LNCaP clone FGC (cell line): ENCODE results near the gene DDX10.

Experiments used
- DNase-seq: peaks from one replicate; pipeline ENCODE4 v3.0.0-alpha.2; 2011; ENCODE audit warnings: low read depth
- H3K4me3 ChIP-seq: 2 replicates; pipeline ENCODE4 v1.5.1; 2011; ENCODE audit warnings: mild to moderate bottlenecking, low read depth, low read length, control low read depth
- TF ChIP-seq, protein P1 (sequence below): IDR thresholded peaks from 2 replicates; pipeline ENCODE4 v1.5.1; 2012; ENCODE audit warnings: mild to moderate bottlenecking; ENCODE audit not compliant: control insufficient read depth, insufficient read depth; ENCODE audit errors: extremely low read depth

The DDX10 gene

DNA sequence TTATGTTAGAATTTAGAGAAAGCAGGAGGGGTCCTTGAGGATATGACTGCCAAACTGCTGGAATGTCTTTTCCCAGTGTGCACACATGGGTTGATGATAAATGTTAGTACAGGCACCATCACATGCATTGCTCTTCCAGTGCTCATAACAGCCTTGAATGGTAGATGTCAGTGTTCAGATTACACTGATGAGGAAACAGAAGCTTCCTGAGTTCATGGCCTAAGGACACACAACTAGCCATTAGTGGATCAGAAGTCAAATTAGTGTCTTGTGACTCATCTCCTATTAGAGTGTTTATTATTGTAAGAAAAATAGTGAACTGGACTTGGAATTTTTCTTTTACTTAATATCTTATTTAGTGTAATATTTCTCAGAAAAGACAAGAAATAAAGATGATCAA, 241.5 kb downstream of the DDX10 start:
- DNase-seq = no peak
- no peak overlapping the region for H3K4me3 ChIP-seq
- TF ChIP-seq, protein P1, sequence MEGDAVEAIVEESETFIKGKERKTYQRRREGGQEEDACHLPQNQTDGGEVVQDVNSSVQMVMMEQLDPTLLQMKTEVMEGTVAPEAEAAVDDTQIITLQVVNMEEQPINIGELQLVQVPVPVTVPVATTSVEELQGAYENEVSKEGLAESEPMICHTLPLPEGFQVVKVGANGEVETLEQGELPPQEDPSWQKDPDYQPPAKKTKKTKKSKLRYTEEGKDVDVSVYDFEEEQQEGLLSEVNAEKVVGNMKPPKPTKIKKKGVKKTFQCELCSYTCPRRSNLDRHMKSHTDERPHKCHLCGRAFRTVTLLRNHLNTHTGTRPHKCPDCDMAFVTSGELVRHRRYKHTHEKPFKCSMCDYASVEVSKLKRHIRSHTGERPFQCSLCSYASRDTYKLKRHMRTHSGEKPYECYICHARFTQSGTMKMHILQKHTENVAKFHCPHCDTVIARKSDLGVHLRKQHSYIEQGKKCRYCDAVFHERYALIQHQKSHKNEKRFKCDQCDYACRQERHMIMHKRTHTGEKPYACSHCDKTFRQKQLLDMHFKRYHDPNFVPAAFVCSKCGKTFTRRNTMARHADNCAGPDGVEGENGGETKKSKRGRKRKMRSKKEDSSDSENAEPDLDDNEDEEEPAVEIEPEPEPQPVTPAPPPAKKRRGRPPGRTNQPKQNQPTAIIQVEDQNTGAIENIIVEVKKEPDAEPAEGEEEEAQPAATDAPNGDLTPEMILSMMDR = no peak

DNA sequence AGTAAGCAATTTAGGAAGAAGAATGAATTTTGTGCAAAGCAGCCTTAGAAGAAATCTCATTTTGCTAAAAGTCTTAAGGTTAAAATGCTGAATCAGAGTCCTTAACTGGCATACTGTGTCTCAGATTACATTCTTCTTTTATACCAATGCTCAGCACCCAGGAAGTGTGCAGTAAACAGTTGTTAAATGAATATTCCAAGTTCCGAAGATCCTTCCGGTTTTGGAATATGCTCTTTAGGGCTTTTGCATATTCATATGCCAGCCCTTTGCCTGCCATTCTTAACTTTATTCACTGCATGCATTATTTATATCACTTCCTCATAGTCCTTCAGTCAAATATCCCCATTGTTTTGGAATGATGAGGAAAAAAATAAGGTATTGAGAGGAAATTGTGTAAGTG, 242.0 kb downstream of the DDX10 start:
- DNase-seq = no peak
- TF ChIP-seq, protein P1 = no peak
- no peak overlapping the region for H3K4me3 ChIP-seq

DNA sequence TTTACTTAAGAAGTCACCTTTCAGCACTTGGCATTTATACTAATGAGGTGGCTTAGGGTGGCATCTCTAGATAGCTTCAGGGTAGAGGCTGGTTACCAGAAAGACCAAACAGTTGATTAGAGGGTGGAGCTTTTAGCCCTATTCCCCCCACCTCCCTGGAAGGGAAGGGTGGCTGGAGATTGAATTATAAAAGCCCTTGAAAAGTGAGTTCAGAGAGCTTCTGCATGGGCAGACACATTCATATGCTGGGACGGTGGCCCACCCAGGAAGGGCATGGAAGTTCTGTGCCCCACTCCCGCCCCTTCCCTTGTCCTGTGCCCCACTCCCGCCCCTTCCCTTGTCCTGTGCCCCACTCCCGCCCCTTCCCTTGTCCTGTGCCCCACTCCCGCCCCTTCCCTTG, 244.2 kb downstream of the DDX10 start:
- TF ChIP-seq, protein P1 = no peak
- no peak for DNase-seq
- H3K4me3 ChIP-seq = no peak overlapping the region

DNA sequence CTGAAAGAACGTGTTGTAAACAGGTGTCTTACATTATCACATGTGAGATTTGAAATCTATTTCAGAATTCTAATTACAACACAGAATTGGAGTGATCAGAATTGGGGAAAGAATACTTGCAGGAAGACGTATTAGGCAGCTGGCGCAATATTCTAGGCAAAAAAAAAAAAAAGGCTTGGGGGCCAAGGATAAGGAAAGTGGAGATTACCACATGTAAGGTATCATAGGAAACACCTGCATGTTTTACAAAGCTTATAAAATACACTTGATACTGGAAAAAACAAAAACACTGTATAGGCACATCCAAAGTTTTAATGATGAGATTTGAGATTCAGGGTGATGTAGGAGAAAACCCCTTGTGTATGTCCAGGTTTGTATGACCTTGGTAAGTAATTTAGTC, 245.1 kb downstream of the DDX10 start:
- TF ChIP-seq, protein P1 = no peak
- no peak overlapping the region for H3K4me3 ChIP-seq
- DNase-seq = no peak

DNA sequence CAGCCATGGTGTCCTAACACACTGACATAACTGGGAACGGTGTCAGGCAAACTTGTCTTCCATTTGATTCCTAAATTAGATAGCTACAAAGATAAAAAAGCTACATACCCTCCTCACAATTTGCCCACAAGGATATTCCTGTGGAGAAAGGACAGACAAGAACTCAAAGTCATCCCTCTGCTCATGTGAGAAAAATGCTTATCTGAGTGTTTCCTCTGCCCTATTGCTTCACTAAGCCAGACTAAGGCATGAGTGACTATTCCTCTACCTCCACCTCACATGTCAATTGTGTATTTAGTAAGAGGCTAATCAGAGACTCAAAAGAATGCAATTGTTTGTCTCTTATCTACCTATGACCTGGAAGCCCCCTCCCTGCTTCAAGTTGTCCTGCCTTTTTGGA, 247.7 kb downstream of the DDX10 start:
- no peak for DNase-seq
- H3K4me3 ChIP-seq = no peak overlapping the region
- TF ChIP-seq, protein P1 = no peak

DNA sequence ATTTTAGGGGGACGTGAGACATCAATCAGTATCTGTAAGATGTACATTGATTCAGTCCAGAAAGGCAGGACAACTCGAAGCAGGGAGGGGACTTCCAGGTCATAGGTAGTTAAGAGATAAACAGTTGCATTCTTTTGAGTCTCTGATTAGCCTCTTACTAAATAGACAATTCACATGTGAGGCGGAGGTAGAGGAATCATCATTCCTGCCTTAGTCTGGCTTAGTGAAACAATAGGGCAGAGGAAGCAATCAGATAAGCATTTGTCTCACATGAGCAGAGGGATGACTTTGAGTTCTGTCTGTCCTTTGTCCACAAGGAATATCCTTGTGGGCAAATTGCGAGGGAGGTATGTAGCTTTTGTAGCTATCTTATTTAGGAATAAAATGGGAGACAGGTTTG, 248.3 kb downstream of the DDX10 start:
- TF ChIP-seq, protein P1 = no peak
- H3K4me3 ChIP-seq = no peak overlapping the region
- no peak for DNase-seq

DNA sequence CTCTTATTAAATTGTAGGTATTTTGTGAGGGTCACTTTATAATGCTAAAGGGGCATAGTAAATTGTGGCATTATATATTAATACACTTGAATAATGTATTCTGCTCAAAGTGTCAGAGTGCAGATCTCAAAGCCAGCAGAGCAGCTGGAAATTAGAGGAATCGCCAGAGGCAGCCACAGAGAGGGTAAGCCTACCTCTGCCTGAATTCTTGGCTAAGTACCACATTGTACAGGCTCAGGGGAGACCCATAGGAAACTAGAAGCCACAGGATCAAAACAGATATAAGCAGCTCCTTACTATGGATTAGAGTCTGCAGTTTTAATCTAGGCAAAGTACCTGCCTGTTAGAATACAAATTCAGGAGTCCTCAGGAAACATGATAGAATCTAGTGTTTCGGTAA, 249.3 kb downstream of the DDX10 start:
- TF ChIP-seq, protein P1 = no peak
- H3K4me3 ChIP-seq = no peak overlapping the region
- no peak for DNase-seq
